GM12878 (cell line): ENCODE data around the gene FAM114A1. TPM values are rescaled to one million over a fixed set of nuclear protein-coding genes. Genes with fewer than 3 reads are reported as not detected.

ENCODE experiments used
- ATAC-seq: fragments of 200-7000 bp; cut with Tn5 transposase; 3 replicates; pipeline ENCODE4 v1.9.1; 2020; ENCODE audit warnings: mild to moderate bottlenecking, moderate library complexity
- BruUV-seq: library from RNA; stranded (reverse); fragments of 400-500 nt; replicated peaks from 2 replicates; lab custom pipeline; 2021; lab: Mats Ljungman, UMichigan
- CTCF ChIA-PET: fragments of 300-600 bp; sonication (Branson Sonifier 250); formaldehyde crosslinking; extraction: SDS; loops from one replicate; lab custom pipeline; 2021; ENCODE audit warnings: inconsistent platforms; lab: Yijun Ruan, JAX
- POLR2A ChIA-PET: fragments of 350-600 bp; formaldehyde crosslinking; extraction: SDS; loops from one replicate; lab custom pipeline; 2021; ENCODE audit warnings: inconsistent platforms; lab: Charles Lee
- RAD21 ChIA-PET: fragments of 300-600 bp; sonication (Branson Sonifier 250); formaldehyde crosslinking; loops from one replicate; lab custom pipeline; 2023; ENCODE audit warnings: antibody characterized with exemption; ENCODE audit not compliant: unreplicated experiment; lab: Charles Lee
- SMC1A ChIA-PET: fragments of 300-600 bp; sonication (Branson Sonifier 250); formaldehyde crosslinking; loops from one replicate; lab custom pipeline; 2023; ENCODE audit not compliant: unreplicated experiment, uncharacterized antibody; lab: Charles Lee
- DNase-seq: peaks from one replicate; pipeline ENCODE4 v3.0.0-alpha.2; 2011; ENCODE audit warnings: low read depth, low spot score
- FAIRE-seq: peaks from 3 replicates; lab custom pipeline; 2011; peaks lifted over from hg19 to GRCh38; lab: Jason Lieb, UNC
- H2AFZ ChIP-seq: 2 replicates; pipeline ENCODE4 v1.6.0; 2011; ENCODE audit warnings: low read depth, low read length, control low read depth; ENCODE audit not compliant: control insufficient read depth
- H3K27ac ChIP-seq: 2 replicates; pipeline ENCODE4 v1.5.1; 2011; ENCODE audit warnings: control low read depth; ENCODE audit not compliant: control insufficient read depth, insufficient read depth
- H3K27me3 ChIP-seq, 2 experiments: replicated peaks in 1 of 2; 2 replicates each; pipeline versions ENCODE4 v1.6.0 to v1.6.1; 2011; ENCODE audit warnings: low read length in 1 of 2; ENCODE audit not compliant: control insufficient read depth in 2 of 2, insufficient read depth in 2 of 2
- H3K36me3 ChIP-seq, 2 experiments: 2 replicates each; pipeline ENCODE4 v1.5.1; 2011; ENCODE audit warnings: low read length in 1 of 2; ENCODE audit not compliant: control insufficient read depth in 2 of 2, insufficient read depth in 2 of 2
- H3K4me1 ChIP-seq: 2 replicates; pipeline ENCODE4 v1.6.1; 2011; ENCODE audit warnings: mild to moderate bottlenecking, low read length, moderate library complexity, mixed read lengths; ENCODE audit not compliant: control insufficient read depth, insufficient read depth
- H3K4me2 ChIP-seq: 2 replicates; pipeline ENCODE4 v1.6.0; 2011; ENCODE audit warnings: control low read depth; ENCODE audit not compliant: control insufficient read depth, insufficient read depth
- H3K4me3 ChIP-seq: fragments of 200-600 bp; sonication (generic); 2 replicates; pipeline ENCODE4 v1.5.1; 2016
- H3K79me2 ChIP-seq: 2 replicates; pipeline ENCODE4 v1.6.0; 2011; ENCODE audit warnings: low read length; ENCODE audit not compliant: control insufficient read depth, insufficient read depth
- H3K9ac ChIP-seq: 2 replicates; pipeline ENCODE4 v1.8.0; 2011; ENCODE audit warnings: low read length, control low read depth, mixed read lengths; ENCODE audit not compliant: control insufficient read depth, insufficient read depth
- H3K9me3 ChIP-seq: replicated peaks from 3 replicates; pipeline ENCODE4 v1.5.1; 2011; ENCODE audit warnings: mild to moderate bottlenecking, low read length; ENCODE audit not compliant: control insufficient read depth, insufficient read depth
- H4K20me1 ChIP-seq: 2 replicates; pipeline ENCODE4 v1.6.0; 2011; ENCODE audit not compliant: control insufficient read depth, insufficient read depth
- BCL11A ChIP-seq: IDR thresholded peaks from 2 replicates; pipeline ENCODE4 v1.6.1; 2011; ENCODE audit warnings: low read depth, low read length
- EED ChIP-seq: sonication (generic); IDR thresholded peaks from 2 replicates; pipeline ENCODE4 v1.6.1; 2016; ENCODE audit warnings: antibody characterized with exemption, low read depth
- ETV6 ChIP-seq, 2 experiments: fragments of 450-650 bp in 1 of 2; IDR thresholded peaks in 1 of 2; conservative IDR thresholded peaks in 1 of 2; 2 replicates each; pipeline ENCODE4 v1.6.1; 2014; ENCODE audit warnings: antibody characterized with exemption in 1 of 2, borderline replicate concordance in 1 of 2, low read depth in 1 of 2, mild to moderate bottlenecking in 1 of 2, moderate library complexity in 1 of 2
- EZH2 ChIP-seq: IDR thresholded peaks from 2 replicates; pipeline ENCODE4 v1.6.1; 2012; ENCODE audit warnings: low read depth, mild to moderate bottlenecking, control low read depth, inconsistent platforms, low read length, borderline replicate concordance; ENCODE audit not compliant: control insufficient read depth
- HDGF ChIP-seq: fragments of 450-650 bp; IDR thresholded peaks from 2 replicates; pipeline ENCODE4 v1.6.1; 2016; ENCODE audit warnings: antibody characterized with exemption
- KAT2A ChIP-seq: conservative IDR thresholded peaks from 2 replicates; pipeline ENCODE4 v1.6.1; 2011; ENCODE audit warnings: low read depth, low read length; ENCODE audit not compliant: control insufficient read depth
- KLF5 ChIP-seq: fragments of 450-650 bp; IDR thresholded peaks from 2 replicates; pipeline ENCODE4 v1.6.1; 2014; ENCODE audit warnings: mild to moderate bottlenecking; ENCODE audit not compliant: partially characterized antibody
- MYC ChIP-seq: IDR thresholded peaks from 2 replicates; pipeline ENCODE4 v1.6.1; 2011; ENCODE audit warnings: mild to moderate bottlenecking, low read length, moderate library complexity, inconsistent platforms; ENCODE audit not compliant: insufficient read depth, insufficient replicate concordance, insufficient read length, severe bottlenecking
- SMARCA5 ChIP-seq: fragments of 450-650 bp; IDR thresholded peaks from 2 replicates; pipeline ENCODE4 v1.6.1; 2017; ENCODE audit warnings: mild to moderate bottlenecking
- SMC3 ChIP-seq: IDR thresholded peaks from 2 replicates; pipeline ENCODE4 v1.6.1; 2011; ENCODE audit warnings: low read length, improper control_type of control experiment, borderline replicate concordance
- STAT1 ChIP-seq: fragments of 450-650 bp; conservative IDR thresholded peaks from 2 replicates; pipeline ENCODE4 v1.6.1; 2014; ENCODE audit warnings: antibody characterized with exemption, mild to moderate bottlenecking
- ZNF24 ChIP-seq: fragments of 450-650 bp; IDR thresholded peaks from 2 replicates; pipeline ENCODE4 v1.6.1; 2017; ENCODE audit warnings: antibody characterized with exemption, mild to moderate bottlenecking
- WGBS: methylation state at CpG from one replicate; pipeline ENCODE4 v1.1.6; 2016; ENCODE audit warnings: low lambda C conversion rate; ENCODE audit not compliant: insufficient replicate concordance, insufficient coverage; ENCODE audit errors: missing lambda C conversion rate; 5-methylcytosine and 5-hydroxymethylcytosine counted together
- in situ Hi-C: fragments of 300-500 bp; cut with MboI; formaldehyde crosslinking; loops from 9 replicates; pipeline ENCODE4 v1.14.3; 2018; ENCODE audit warnings: mixed read lengths
- intact Hi-C: fragments of 100-400 bp; cut with micrococcal nuclease; formaldehyde crosslinking; loops from one replicate; pipeline ENCODE4 v1.14.2; 2022; ENCODE audit not compliant: unreplicated experiment
- polyA plus RNA-seq, 11 experiments: library from polyadenylated mRNA; depleted of rRNA in 4 of 11; unstranded in 6 of 11; stranded (reverse) in 5 of 11; fragments of >200 nt; fragmentation: Nextera tagmentation in 4 of 11; fragmentation: Illumina TruSeq in 1 of 11; extraction: Ambion mirVana in 4 of 11; extraction: Trizol in 1 of 11; gene quantifications; 1 replicate in 1 of 11; 2 replicates in 10 of 11; pipeline versions ENCODE4 v1.2.1 to v1.2.3, GENCODE V29; 2011 to 2016; ENCODE audit warnings: inconsistent platforms in 2 of 11, missing spikeins in 2 of 11, low read depth in 1 of 11
- total RNA-seq, 4 experiments: library from RNA; depleted of rRNA in 3 of 4; stranded (reverse); fragments of >200 nt in 3 of 4; fragmentation: Illumina TruSeq in 1 of 4; extraction: Trizol in 1 of 4; gene quantifications; 2 replicates each; pipeline versions ENCODE4 v1.2.1 to v1.2.3, GENCODE V29; 2013 to 2021
- TF ChIP-seq, protein P1 (sequence below): fragments of 450-650 bp; conservative IDR thresholded peaks from 2 replicates; pipeline ENCODE4 v1.6.1; 2017; ENCODE audit warnings: mild to moderate bottlenecking, moderate library complexity
- TF ChIP-seq, protein P2 (sequence below): fragments of 450-650 bp; IDR thresholded peaks from 2 replicates; pipeline ENCODE4 v1.6.1; 2017; ENCODE audit warnings: mild to moderate bottlenecking, moderate library complexity

The FAM114A1 gene
- total and polyA plus RNA-seq, 10 of the 15 experiments (the other 5 are each of a cell fraction or from before 2014, with no cell fraction given), result 1.3 to 6.2 (median 3.9) TPM

DNA sequence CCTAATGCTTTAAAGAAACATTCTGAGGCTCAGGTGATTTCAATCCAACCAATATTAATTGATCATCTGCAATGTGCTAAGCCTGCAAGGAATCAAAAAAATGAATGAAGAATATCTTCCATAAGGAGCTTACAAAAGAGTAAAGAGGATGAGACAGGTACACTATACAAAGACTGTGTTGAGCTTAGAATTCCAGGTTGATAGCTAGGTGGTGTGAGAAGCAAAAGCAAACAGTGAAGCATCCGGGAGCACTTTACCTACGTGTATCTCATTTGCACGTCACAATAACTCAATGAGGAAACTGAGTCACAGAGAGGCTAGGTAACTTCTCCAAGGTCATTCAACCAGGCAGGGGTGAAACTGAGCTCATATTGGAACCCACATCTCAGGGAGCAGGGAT lies 37.1 kb downstream of the FAM114A1 start (continued):
- TF ChIP-seq SMC3 (no peak), EED (no peak), ZNF24 (no peak)
- TF ChIP-seq, all 136 proteins: peak for 0

DNA sequence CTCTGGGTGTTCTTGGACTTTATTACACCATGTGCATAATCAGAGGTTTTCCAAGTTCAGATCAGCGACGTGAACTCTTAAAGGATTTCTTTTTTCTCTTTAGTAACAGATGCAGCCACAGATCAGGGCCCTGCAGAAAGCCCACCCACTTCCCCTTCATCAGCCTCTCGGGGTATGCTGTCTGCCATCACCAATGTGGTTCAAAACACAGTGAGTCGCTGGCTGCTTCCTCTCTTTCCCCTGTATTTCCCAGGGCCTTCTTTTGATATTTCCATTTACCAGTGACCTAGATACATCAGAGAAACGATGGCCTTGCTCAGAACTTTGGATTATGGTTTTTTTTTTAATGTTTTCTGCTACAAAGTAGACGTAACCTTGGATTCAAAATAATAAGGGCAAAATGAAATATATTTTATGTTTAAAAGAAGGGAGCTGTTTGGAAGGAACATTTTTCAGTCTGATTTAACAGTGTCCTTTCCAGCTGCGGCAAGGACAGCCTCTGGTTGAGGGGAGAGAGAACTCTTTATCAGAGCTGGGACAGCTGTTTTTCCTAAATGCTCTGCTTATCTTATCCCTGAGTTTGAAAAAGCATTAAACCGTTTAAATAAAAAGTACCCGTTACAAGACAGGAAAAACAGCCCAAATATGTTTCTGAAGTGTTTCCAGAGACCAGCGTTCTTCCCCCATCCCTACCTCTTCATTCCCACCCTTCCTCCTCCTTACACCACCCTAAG lies 38.2 kb downstream of the FAM114A1 start:
- no peak overlapping the region for H2AFZ ChIP-seq
- POLR2A ChIA-PET, result interaction anchor here (0.6 to 3.9 kb wide), 4 partner anchors 17 to 230 kb away, joined by 3 to 22 read pairs (median 3); no protein-coding TSS in a partner anchor
- no peaks in the 10 kb centered on the region for H4K20me1 ChIP-seq
- H3K9ac ChIP-seq, result no peak overlapping the region
- RAD21 ChIA-PET, result interaction anchor here (1.0 to 6.6 kb wide), 4 partner anchors 21 to 228 kb away, joined by 3 to 214 read pairs (median 4); no protein-coding TSS in a partner anchor
- no peak overlapping the region for H3K4me2 ChIP-seq
- no peaks in the 10 kb centered on the region for H3K36me3 ChIP-seq
- in situ Hi-C loops (loop anchor here (25.0 kb wide), 1 partner anchor 531 kb away; no protein-coding TSS in a partner anchor), intact Hi-C loops (no loop called here)
- no peak overlapping the region for H3K27ac ChIP-seq
- WGBS, result 51% methylated on average over 10 of the region's 10 CpGs
- H3K79me2 ChIP-seq, result no peaks in the 10 kb centered on the region
- TF ChIP-seq KAT2A (no peak), BCL11A (no peak), ZNF24 (no peak), STAT1 (no peak), ETV6 (conservative IDR thresholded peaks at IDR 0.05 in 1 of 2, IDR thresholded peaks at IDR 0.05 in 1 of 2; ENCODE audit: borderline replicate concordance in 1 of 2, low read depth in 1 of 2) (no peak), HDGF (no peak), SMARCA5 (no peak), MYC (no peak), KLF5 (no peak), EZH2 (no peak)
- TF ChIP-seq, protein P1, sequence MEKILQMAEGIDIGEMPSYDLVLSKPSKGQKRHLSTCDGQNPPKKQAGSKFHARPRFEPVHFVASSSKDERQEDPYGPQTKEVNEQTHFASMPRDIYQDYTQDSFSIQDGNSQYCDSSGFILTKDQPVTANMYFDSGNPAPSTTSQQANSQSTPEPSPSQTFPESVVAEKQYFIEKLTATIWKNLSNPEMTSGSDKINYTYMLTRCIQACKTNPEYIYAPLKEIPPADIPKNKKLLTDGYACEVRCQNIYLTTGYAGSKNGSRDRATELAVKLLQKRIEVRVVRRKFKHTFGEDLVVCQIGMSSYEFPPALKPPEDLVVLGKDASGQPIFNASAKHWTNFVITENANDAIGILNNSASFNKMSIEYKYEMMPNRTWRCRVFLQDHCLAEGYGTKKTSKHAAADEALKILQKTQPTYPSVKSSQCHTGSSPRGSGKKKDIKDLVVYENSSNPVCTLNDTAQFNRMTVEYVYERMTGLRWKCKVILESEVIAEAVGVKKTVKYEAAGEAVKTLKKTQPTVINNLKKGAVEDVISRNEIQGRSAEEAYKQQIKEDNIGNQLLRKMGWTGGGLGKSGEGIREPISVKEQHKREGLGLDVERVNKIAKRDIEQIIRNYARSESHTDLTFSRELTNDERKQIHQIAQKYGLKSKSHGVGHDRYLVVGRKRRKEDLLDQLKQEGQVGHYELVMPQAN, result no peak
- TF ChIP-seq, protein P2, sequence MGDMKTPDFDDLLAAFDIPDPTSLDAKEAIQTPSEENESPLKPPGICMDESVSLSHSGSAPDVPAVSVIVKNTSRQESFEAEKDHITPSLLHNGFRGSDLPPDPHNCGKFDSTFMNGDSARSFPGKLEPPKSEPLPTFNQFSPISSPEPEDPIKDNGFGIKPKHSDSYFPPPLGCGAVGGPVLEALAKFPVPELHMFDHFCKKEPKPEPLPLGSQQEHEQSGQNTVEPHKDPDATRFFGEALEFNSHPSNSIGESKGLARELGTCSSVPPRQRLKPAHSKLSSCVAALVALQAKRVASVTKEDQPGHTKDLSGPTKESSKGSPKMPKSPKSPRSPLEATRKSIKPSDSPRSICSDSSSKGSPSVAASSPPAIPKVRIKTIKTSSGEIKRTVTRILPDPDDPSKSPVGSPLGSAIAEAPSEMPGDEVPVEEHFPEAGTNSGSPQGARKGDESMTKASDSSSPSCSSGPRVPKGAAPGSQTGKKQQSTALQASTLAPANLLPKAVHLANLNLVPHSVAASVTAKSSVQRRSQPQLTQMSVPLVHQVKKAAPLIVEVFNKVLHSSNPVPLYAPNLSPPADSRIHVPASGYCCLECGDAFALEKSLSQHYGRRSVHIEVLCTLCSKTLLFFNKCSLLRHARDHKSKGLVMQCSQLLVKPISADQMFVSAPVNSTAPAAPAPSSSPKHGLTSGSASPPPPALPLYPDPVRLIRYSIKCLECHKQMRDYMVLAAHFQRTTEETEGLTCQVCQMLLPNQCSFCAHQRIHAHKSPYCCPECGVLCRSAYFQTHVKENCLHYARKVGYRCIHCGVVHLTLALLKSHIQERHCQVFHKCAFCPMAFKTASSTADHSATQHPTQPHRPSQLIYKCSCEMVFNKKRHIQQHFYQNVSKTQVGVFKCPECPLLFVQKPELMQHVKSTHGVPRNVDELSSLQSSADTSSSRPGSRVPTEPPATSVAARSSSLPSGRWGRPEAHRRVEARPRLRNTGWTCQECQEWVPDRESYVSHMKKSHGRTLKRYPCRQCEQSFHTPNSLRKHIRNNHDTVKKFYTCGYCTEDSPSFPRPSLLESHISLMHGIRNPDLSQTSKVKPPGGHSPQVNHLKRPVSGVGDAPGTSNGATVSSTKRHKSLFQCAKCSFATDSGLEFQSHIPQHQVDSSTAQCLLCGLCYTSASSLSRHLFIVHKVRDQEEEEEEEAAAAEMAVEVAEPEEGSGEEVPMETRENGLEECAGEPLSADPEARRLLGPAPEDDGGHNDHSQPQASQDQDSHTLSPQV, result no peak
- ATAC-seq, result no peak
- H3K27me3 ChIP-seq, result no peaks in the 10 kb centered on the region
- CTCF ChIA-PET, result interaction anchor here (0.9 to 9.1 kb wide), 3 partner anchors 16 to 227 kb away, joined by 3 to 295 read pairs (median 4); no protein-coding TSS in a partner anchor
- H3K4me1 ChIP-seq, result no peaks in the 10 kb centered on the region
- SMC1A ChIA-PET, result interaction anchor here (0.6 to 6.7 kb wide), 12 partner anchors 8 to 739 kb away, joined by 3 to 193 read pairs (median 5); partner anchors contain the start of gene TLR10
- FAIRE-seq, result no peak
- no peak overlapping the region for H3K4me3 ChIP-seq
- H3K9me3 ChIP-seq, result no peaks in the 10 kb centered on the region
- no TSS peak for BruUV-seq
- no peak for DNase-seq
